PFSK-1 (cell line): ENCODE measurements around the gene RACK1.

Source experiments
- POLR2AphosphoS5 ChIP-seq: IDR thresholded peaks from 2 replicates; pipeline ENCODE4 v1.6.1; 2012; ENCODE audit warnings: low read depth, mild to moderate bottlenecking, control low read depth, low read length, moderate library complexity
- SIN3A ChIP-seq: IDR thresholded peaks from 2 replicates; pipeline ENCODE4 v1.6.1; 2012; ENCODE audit warnings: mild to moderate bottlenecking, low read length, moderate library complexity, borderline replicate concordance; ENCODE audit not compliant: insufficient read depth
- TAF1 ChIP-seq: IDR thresholded peaks from 2 replicates; pipeline ENCODE4 v1.6.1; 2012; ENCODE audit warnings: low read length, control low read depth, borderline replicate concordance; ENCODE audit not compliant: insufficient read depth
- TF ChIP-seq, protein P1 (sequence below), 2 experiments: IDR thresholded peaks; 2 replicates each; pipeline versions ENCODE4 v1.6.1 to v1.8.0; 2011 to 2012; ENCODE audit warnings: low read depth in 2 of 2, low read length in 2 of 2, control low read depth in 1 of 2, inconsistent platforms in 1 of 2, mild to moderate bottlenecking in 1 of 2, moderate library complexity in 1 of 2; ENCODE audit not compliant: insufficient read depth in 1 of 2

DNA sequence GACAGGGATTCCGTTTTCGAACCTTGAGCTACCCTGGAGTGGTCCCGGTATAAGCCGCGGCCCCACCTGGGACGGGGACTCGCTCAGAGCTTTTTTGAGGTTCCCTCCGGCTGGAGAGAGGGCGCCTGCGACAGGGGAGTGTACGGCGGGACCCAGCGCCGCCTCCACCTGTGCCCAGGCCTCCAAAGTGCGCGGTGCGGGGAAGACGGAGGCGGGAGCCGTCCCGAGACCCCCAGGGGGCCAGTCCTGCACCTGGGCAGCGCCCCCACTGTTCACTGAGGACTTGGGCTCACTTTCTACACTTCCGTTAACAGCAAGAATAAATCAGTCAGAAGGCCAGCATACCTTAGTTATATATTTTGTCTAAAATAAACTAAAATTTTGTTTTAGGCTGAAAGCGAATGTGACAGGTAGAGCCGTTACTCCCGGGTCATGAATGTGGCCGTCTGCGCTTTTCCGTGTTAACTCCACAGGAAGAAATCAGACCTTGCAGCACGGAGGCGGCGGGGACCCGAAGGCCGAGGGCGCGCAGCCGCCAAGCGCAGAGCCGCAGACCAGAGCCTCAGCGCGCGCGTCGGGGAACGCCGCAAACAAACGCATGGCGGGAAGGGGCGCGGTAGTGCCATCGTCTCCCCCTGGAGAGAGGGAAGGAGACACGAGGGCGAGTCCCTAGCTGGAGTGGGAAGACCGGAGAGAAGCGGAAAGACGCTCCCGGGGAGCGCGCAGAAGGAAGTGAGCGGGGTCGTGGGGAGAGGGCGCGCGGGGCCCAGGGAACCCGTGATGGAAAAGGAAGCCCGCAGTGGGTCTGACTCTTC is 52.8 kb downstream of the RACK1 start:
- TF ChIP-seq, protein P1, sequence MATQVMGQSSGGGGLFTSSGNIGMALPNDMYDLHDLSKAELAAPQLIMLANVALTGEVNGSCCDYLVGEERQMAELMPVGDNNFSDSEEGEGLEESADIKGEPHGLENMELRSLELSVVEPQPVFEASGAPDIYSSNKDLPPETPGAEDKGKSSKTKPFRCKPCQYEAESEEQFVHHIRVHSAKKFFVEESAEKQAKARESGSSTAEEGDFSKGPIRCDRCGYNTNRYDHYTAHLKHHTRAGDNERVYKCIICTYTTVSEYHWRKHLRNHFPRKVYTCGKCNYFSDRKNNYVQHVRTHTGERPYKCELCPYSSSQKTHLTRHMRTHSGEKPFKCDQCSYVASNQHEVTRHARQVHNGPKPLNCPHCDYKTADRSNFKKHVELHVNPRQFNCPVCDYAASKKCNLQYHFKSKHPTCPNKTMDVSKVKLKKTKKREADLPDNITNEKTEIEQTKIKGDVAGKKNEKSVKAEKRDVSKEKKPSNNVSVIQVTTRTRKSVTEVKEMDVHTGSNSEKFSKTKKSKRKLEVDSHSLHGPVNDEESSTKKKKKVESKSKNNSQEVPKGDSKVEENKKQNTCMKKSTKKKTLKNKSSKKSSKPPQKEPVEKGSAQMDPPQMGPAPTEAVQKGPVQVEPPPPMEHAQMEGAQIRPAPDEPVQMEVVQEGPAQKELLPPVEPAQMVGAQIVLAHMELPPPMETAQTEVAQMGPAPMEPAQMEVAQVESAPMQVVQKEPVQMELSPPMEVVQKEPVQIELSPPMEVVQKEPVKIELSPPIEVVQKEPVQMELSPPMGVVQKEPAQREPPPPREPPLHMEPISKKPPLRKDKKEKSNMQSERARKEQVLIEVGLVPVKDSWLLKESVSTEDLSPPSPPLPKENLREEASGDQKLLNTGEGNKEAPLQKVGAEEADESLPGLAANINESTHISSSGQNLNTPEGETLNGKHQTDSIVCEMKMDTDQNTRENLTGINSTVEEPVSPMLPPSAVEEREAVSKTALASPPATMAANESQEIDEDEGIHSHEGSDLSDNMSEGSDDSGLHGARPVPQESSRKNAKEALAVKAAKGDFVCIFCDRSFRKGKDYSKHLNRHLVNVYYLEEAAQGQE (IDR thresholded peaks at IDR 0.05; ENCODE audit: insufficient read depth in 1 of 2, low read depth in 2 of 2, low read length in 2 of 2): no peak
- no peak for TF ChIP-seq TAF1
- no peak for TF ChIP-seq SIN3A
- no peak for TF ChIP-seq POLR2AphosphoS5
